GM23338 (cell line): ENCODE measurements around the gene ACVR2A. TPM values are rescaled to one million over a fixed set of nuclear protein-coding genes. Genes with fewer than 3 reads are reported as not detected.

Experiments used
- ATAC-seq: fragments of 200-7000 bp; cut with Tn5 transposase; 3 replicates; pipeline ENCODE4 v1.9.1; 2020
- DNase-seq: peaks from one replicate; pipeline ENCODE4 v3.0.0-alpha.2; 2015; ENCODE audit warnings: low spot score
- H2AFZ ChIP-seq: fragments of 200-600 bp; sonication (generic); 2 replicates; pipeline ENCODE4 v1.8.0; 2016; ENCODE audit warnings: antibody characterized with exemption, mild to moderate bottlenecking, moderate library complexity
- H3F3A ChIP-seq: fragments of 200-600 bp; sonication (generic); replicated peaks from 2 replicates; pipeline ENCODE4 v1.8.0; 2017; ENCODE audit warnings: antibody characterized with exemption, mixed run types, low read depth
- H3K27ac ChIP-seq: fragments of 200-600 bp; sonication (generic); 2 replicates; pipeline ENCODE4 v1.6.1; 2016; ENCODE audit warnings: low read depth
- H3K27me3 ChIP-seq: fragments of 200-600 bp; sonication (generic); 2 replicates; pipeline ENCODE4 v1.8.0; 2016; ENCODE audit warnings: mild to moderate bottlenecking, mixed run types, moderate library complexity; ENCODE audit not compliant: insufficient read depth
- H3K36me3 ChIP-seq: fragments of 200-600 bp; sonication (generic); 2 replicates; pipeline ENCODE4 v1.8.0; 2016; ENCODE audit warnings: mild to moderate bottlenecking; ENCODE audit not compliant: insufficient read depth
- H3K4me1 ChIP-seq: fragments of 200-600 bp; sonication (generic); 2 replicates; pipeline ENCODE4 v1.8.0; 2016; ENCODE audit warnings: mild to moderate bottlenecking, moderate library complexity; ENCODE audit not compliant: insufficient read depth
- H3K4me2 ChIP-seq: fragments of 200-600 bp; sonication (generic); 2 replicates; pipeline ENCODE4 v1.7.1; 2017; ENCODE audit warnings: mixed run types
- H3K4me3 ChIP-seq: fragments of 200-600 bp; sonication (generic); 2 replicates; pipeline ENCODE4 v1.6.1; 2016; ENCODE audit warnings: mixed run types
- H3K79me2 ChIP-seq: fragments of 200-600 bp; sonication (generic); replicated peaks from 2 replicates; pipeline ENCODE4 v1.8.0; 2017; ENCODE audit warnings: mild to moderate bottlenecking; ENCODE audit not compliant: insufficient read depth
- H3K9me2 ChIP-seq: fragments of 200-600 bp; sonication (generic); 2 replicates; pipeline ENCODE4 v1.8.0; 2017; ENCODE audit not compliant: insufficient read depth
- H4K20me1 ChIP-seq: fragments of 200-600 bp; sonication (generic); replicated peaks from 2 replicates; pipeline ENCODE4 v1.8.0; 2017; ENCODE audit warnings: mild to moderate bottlenecking; ENCODE audit not compliant: insufficient read depth
- H3K27ac Mint-ChIP-seq: 2 replicates; pipeline ENCODE4 v1.8.0; 2020; ENCODE audit warnings: inconsistent platforms, mild to moderate bottlenecking, moderate library complexity, mixed read lengths
- H3K27me3 Mint-ChIP-seq: 3 replicates; pipeline ENCODE4 v1.8.0; 2022; ENCODE audit warnings: low read depth, mild to moderate bottlenecking, moderate library complexity, mixed read lengths, inconsistent platforms; ENCODE audit not compliant: insufficient read depth, poor library complexity
- H3K36me3 Mint-ChIP-seq: 3 replicates; pipeline ENCODE4 v1.8.0; 2021; ENCODE audit warnings: low read depth, mild to moderate bottlenecking, inconsistent platforms, moderate library complexity, mixed read lengths
- H3K4me1 Mint-ChIP-seq: 3 replicates; pipeline ENCODE4 v1.8.0; 2020; ENCODE audit warnings: mild to moderate bottlenecking, inconsistent platforms, mixed read lengths
- H3K4me3 Mint-ChIP-seq: 3 replicates; pipeline ENCODE4 v1.8.0; 2021; ENCODE audit warnings: moderate library complexity, mild to moderate bottlenecking, inconsistent platforms, mixed read lengths
- H3K9me3 Mint-ChIP-seq: 3 replicates; pipeline ENCODE4 v1.8.0; 2020; ENCODE audit warnings: moderate library complexity, mild to moderate bottlenecking, inconsistent platforms, mixed read lengths
- CREB1 ChIP-seq: fragments of 250-450 bp; sonication (Bioruptor Pico); IDR thresholded peaks from 2 replicates; pipeline ENCODE4 v1.5.0; 2020; ENCODE audit warnings: low read depth, mild to moderate bottlenecking, moderate library complexity
- EZH2 ChIP-seq: fragments of 200-600 bp; sonication (generic); IDR thresholded peaks from one replicate; pipeline ENCODE4 v1.8.0; 2017; ENCODE audit warnings: antibody characterized with exemption, mild to moderate bottlenecking, low read depth; ENCODE audit not compliant: unreplicated experiment
- EZH2phosphoT487 ChIP-seq: fragments of 200-600 bp; sonication (generic); IDR thresholded peaks from one replicate; pipeline ENCODE4 v1.8.1; 2018; ENCODE audit warnings: antibody characterized with exemption; ENCODE audit not compliant: unreplicated experiment
- JUNB ChIP-seq: IDR thresholded peaks from one replicate; pipeline ENCODE4 v1.6.1; 2016; ENCODE audit warnings: antibody characterized with exemption; ENCODE audit not compliant: unreplicated experiment
- NANOG ChIP-seq: IDR thresholded peaks from 2 replicates; pipeline ENCODE4 v1.6.1; 2016; ENCODE audit warnings: antibody characterized with exemption, borderline replicate concordance
- POLR2AphosphoS5 ChIP-seq: IDR thresholded peaks from 2 replicates; pipeline ENCODE4 v1.6.1; 2016; ENCODE audit warnings: antibody characterized with exemption, low read depth
- STAT1 ChIP-seq: IDR thresholded peaks from one replicate; pipeline ENCODE4 v1.6.1; 2016; ENCODE audit warnings: antibody characterized with exemption; ENCODE audit not compliant: unreplicated experiment
- ZNF114 ChIP-seq: fragments of 250-450 bp; sonication (Bioruptor Pico); IDR thresholded peaks from 2 replicates; pipeline ENCODE4 v1.5.0; 2020; ENCODE audit warnings: mild to moderate bottlenecking, moderate library complexity
- ZNF331 ChIP-seq: fragments of 250-450 bp; sonication (Bioruptor Pico); IDR thresholded peaks from 2 replicates; pipeline ENCODE4 v1.5.0; 2020; ENCODE audit warnings: low read depth, mild to moderate bottlenecking, moderate library complexity
- polyA plus RNA-seq: library from polyadenylated mRNA; unstranded; fragments of >200 nt; fragmentation: Nextera tagmentation; extraction: Ambion mirVana; gene quantifications from 2 replicates; pipeline ENCODE4 v1.2.1, GENCODE V29; 2016
- total RNA-seq: library from RNA; depleted of rRNA; stranded (reverse); fragments of >200 nt; shearing (Covaris generic); gene quantifications from 2 replicates; pipeline ENCODE4 v1.2.3, GENCODE V29; 2014
- TF ChIP-seq, protein P1 (sequence below): fragments of 250-450 bp; sonication (Bioruptor Pico); IDR thresholded peaks from 2 replicates; pipeline ENCODE4 v1.5.0; 2020; ENCODE audit warnings: mild to moderate bottlenecking, moderate library complexity
- TF ChIP-seq, protein P2 (sequence below): IDR thresholded peaks from 2 replicates; pipeline ENCODE4 v1.6.1; 2016; ENCODE audit warnings: antibody characterized with exemption
- TF ChIP-seq, protein P3 (sequence below): IDR thresholded peaks from one replicate; pipeline ENCODE4 v1.6.1; 2018; ENCODE audit warnings: antibody characterized with exemption; ENCODE audit not compliant: unreplicated experiment
- TF ChIP-seq, protein P4 (sequence below), 2 experiments: fragments of 200-600 bp in 1 of 2; sonication (generic) in 1 of 2; conservative IDR thresholded peaks; 2 replicates each; pipeline versions ENCODE4 v1.5.1 to v1.6.1; 2016 to 2017; ENCODE audit warnings: antibody characterized with exemption in 2 of 2, low read depth in 2 of 2, mild to moderate bottlenecking in 2 of 2, moderate library complexity in 1 of 2

Gene ACVR2A
- total and polyA plus RNA-seq, 2 experiments from 2014 or later: 11.8 to 15.6 TPM

DNA sequence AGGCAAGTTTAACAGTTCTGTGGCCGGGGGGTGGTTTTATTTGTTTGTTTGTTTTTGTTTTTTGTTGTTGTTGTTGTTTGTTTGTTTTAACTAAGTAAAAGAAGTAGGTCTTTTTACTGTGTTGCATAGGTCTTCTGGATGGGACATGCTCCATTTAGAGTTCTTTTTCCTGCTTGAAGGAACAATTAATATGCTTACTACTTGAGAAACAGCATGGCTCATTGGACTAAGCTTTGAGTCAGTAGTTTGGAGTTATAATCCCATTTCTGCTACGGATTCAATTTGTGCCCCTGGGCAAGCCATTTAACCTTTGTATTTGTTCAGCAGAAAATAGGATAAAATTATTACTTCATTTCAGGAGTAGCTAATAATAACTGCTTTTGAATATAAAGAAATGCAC is 8.7 kb upstream of the ACVR2A start:
- Mint-ChIP-seq H3K9me3 (no peaks in the 10 kb centered on the region), H3K27ac (no peak overlapping the region), H3K4me3 (no peak overlapping the region), H3K36me3 (no peaks in the 10 kb centered on the region), H3K4me1 (peaks cover 6% of the 10 kb centered on the region; the same call in 2 of the 3 replicates), H3K27me3 (no peaks in the 10 kb centered on the region)
- no peak overlapping the region for H3K4me3 ChIP-seq
- no peak for ATAC-seq
- H3F3A ChIP-seq: no peaks in the 10 kb centered on the region
- H4K20me1 ChIP-seq: no peaks in the 10 kb centered on the region
- no peak for DNase-seq
- H2AFZ ChIP-seq: no peak overlapping the region
- no peaks in the 10 kb centered on the region for H3K27me3 ChIP-seq
- H3K27ac ChIP-seq: no peak overlapping the region
- H3K4me2 ChIP-seq: no peak overlapping the region
- H3K9me2 ChIP-seq: no peaks in the 10 kb centered on the region
- no peaks in the 10 kb centered on the region for H3K79me2 ChIP-seq
- H3K4me1 ChIP-seq: peaks cover 2% of the 10 kb centered on the region; the same call in 1 of the 2 replicates
- TF ChIP-seq, protein P1, sequence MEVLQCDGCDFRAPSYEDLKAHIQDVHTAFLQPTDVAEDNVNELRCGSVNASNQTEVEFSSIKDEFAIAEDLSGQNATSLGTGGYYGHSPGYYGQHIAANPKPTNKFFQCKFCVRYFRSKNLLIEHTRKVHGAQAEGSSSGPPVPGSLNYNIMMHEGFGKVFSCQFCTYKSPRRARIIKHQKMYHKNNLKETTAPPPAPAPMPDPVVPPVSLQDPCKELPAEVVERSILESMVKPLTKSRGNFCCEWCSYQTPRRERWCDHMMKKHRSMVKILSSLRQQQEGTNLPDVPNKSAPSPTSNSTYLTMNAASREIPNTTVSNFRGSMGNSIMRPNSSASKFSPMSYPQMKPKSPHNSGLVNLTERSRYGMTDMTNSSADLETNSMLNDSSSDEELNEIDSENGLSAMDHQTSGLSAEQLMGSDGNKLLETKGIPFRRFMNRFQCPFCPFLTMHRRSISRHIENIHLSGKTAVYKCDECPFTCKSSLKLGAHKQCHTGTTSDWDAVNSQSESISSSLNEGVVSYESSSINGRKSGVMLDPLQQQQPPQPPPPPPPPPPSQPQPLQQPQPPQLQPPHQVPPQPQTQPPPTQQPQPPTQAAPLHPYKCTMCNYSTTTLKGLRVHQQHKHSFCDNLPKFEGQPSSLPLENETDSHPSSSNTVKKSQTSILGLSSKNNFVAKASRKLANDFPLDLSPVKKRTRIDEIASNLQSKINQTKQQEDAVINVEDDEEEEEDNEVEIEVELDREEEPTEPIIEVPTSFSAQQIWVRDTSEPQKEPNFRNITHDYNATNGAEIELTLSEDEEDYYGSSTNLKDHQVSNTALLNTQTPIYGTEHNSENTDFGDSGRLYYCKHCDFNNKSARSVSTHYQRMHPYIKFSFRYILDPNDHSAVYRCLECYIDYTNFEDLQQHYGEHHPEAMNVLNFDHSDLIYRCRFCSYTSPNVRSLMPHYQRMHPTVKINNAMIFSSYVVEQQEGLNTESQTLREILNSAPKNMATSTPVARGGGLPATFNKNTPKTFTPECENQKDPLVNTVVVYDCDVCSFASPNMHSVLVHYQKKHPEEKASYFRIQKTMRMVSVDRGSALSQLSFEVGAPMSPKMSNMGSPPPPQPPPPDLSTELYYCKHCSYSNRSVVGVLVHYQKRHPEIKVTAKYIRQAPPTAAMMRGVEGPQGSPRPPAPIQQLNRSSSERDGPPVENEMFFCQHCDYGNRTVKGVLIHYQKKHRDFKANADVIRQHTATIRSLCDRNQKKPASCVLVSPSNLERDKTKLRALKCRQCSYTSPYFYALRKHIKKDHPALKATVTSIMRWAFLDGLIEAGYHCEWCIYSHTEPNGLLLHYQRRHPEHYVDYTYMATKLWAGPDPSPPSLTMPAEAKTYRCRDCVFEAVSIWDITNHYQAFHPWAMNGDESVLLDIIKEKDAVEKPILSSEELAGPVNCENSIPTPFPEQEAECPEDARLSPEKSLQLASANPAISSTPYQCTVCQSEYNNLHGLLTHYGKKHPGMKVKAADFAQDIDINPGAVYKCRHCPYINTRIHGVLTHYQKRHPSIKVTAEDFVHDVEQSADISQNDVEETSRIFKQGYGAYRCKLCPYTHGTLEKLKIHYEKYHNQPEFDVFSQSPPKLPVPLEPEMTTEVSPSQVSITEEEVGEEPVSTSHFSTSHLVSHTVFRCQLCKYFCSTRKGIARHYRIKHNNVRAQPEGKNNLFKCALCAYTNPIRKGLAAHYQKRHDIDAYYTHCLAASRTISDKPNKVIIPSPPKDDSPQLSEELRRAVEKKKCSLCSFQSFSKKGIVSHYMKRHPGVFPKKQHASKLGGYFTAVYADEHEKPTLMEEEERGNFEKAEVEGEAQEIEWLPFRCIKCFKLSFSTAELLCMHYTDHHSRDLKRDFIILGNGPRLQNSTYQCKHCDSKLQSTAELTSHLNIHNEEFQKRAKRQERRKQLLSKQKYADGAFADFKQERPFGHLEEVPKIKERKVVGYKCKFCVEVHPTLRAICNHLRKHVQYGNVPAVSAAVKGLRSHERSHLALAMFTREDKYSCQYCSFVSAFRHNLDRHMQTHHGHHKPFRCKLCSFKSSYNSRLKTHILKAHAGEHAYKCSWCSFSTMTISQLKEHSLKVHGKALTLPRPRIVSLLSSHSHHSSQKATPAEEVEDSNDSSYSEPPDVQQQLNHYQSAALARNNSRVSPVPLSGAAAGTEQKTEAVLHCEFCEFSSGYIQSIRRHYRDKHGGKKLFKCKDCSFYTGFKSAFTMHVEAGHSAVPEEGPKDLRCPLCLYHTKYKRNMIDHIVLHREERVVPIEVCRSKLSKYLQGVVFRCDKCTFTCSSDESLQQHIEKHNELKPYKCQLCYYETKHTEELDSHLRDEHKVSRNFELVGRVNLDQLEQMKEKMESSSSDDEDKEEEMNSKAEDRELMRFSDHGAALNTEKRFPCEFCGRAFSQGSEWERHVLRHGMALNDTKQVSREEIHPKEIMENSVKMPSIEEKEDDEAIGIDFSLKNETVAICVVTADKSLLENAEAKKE: no peak
- no peak for TF ChIP-seq JUNB
- TF ChIP-seq ZNF114 (CRISPR knock-in tag): no peak
- TF ChIP-seq, protein P2, sequence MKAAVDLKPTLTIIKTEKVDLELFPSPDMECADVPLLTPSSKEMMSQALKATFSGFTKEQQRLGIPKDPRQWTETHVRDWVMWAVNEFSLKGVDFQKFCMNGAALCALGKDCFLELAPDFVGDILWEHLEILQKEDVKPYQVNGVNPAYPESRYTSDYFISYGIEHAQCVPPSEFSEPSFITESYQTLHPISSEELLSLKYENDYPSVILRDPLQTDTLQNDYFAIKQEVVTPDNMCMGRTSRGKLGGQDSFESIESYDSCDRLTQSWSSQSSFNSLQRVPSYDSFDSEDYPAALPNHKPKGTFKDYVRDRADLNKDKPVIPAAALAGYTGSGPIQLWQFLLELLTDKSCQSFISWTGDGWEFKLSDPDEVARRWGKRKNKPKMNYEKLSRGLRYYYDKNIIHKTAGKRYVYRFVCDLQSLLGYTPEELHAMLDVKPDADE: no peak
- TF ChIP-seq, protein P3, sequence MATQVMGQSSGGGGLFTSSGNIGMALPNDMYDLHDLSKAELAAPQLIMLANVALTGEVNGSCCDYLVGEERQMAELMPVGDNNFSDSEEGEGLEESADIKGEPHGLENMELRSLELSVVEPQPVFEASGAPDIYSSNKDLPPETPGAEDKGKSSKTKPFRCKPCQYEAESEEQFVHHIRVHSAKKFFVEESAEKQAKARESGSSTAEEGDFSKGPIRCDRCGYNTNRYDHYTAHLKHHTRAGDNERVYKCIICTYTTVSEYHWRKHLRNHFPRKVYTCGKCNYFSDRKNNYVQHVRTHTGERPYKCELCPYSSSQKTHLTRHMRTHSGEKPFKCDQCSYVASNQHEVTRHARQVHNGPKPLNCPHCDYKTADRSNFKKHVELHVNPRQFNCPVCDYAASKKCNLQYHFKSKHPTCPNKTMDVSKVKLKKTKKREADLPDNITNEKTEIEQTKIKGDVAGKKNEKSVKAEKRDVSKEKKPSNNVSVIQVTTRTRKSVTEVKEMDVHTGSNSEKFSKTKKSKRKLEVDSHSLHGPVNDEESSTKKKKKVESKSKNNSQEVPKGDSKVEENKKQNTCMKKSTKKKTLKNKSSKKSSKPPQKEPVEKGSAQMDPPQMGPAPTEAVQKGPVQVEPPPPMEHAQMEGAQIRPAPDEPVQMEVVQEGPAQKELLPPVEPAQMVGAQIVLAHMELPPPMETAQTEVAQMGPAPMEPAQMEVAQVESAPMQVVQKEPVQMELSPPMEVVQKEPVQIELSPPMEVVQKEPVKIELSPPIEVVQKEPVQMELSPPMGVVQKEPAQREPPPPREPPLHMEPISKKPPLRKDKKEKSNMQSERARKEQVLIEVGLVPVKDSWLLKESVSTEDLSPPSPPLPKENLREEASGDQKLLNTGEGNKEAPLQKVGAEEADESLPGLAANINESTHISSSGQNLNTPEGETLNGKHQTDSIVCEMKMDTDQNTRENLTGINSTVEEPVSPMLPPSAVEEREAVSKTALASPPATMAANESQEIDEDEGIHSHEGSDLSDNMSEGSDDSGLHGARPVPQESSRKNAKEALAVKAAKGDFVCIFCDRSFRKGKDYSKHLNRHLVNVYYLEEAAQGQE: no peak
- no peak for TF ChIP-seq ZNF331
- no peak for TF ChIP-seq NANOG
- TF ChIP-seq STAT1: no peak
- TF ChIP-seq EZH2phosphoT487: no peak
- no peak for TF ChIP-seq POLR2AphosphoS5
- TF ChIP-seq CREB1 (CRISPR knock-in tag): no peak
- TF ChIP-seq, protein P4, sequence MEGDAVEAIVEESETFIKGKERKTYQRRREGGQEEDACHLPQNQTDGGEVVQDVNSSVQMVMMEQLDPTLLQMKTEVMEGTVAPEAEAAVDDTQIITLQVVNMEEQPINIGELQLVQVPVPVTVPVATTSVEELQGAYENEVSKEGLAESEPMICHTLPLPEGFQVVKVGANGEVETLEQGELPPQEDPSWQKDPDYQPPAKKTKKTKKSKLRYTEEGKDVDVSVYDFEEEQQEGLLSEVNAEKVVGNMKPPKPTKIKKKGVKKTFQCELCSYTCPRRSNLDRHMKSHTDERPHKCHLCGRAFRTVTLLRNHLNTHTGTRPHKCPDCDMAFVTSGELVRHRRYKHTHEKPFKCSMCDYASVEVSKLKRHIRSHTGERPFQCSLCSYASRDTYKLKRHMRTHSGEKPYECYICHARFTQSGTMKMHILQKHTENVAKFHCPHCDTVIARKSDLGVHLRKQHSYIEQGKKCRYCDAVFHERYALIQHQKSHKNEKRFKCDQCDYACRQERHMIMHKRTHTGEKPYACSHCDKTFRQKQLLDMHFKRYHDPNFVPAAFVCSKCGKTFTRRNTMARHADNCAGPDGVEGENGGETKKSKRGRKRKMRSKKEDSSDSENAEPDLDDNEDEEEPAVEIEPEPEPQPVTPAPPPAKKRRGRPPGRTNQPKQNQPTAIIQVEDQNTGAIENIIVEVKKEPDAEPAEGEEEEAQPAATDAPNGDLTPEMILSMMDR (conservative IDR thresholded peaks at IDR 0.05; ENCODE audit: low read depth in 2 of 2): no peak
- TF ChIP-seq EZH2: no peak
- H3K36me3 ChIP-seq: no peaks in the 10 kb centered on the region
